GM12865 (cell line): Measurements from ENCODE around the gene PFDN6.
"Not testable (repeated sequence)": the region's sequence is repeated elsewhere in the genome, so short reads cannot be mapped to it uniquely, and the experiment has no call there.

Source experiments
- DNase-seq: peaks from one replicate; pipeline ENCODE4 v3.0.0; 2010; ENCODE audit warnings: low read depth
- H3K4me3 ChIP-seq: 2 replicates; pipeline ENCODE4 v1.5.1; 2011; ENCODE audit warnings: mild to moderate bottlenecking, low read depth, low read length, control low read depth
- CTCF ChIP-seq: IDR thresholded peaks from 2 replicates; pipeline ENCODE4 v1.5.1; 2011; ENCODE audit warnings: low read length, control low read depth, low read depth, inconsistent platforms; ENCODE audit not compliant: insufficient read depth; ENCODE audit errors: missing control alignments

The PFDN6 gene

DNA sequence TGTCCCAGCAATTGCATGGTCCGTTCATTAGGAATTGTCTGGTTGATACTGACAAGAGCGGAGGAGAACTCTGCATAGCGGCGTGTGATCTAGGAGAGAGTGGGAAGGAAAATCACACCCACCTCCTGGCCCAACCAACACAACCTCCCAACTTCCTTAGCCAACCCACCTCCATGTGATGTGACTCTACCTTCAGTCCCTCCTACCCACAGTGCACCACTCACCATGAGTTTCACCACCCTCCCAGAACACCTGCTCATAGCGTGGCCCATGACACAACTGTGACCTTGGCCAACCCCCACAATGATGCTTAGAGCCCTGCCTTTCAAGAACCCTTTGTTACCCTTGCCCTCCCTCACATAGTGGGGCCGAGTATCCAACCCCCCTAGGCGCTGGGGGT is 25.4 kb upstream of the PFDN6 start:
- no peak for TF ChIP-seq CTCF
- H3K4me3 ChIP-seq: no peak overlapping the region
- no peak for DNase-seq

- H3K4me3 ChIP-seq: peak overlapping the region; percentile 90
- DNase-seq: no peak
- TF ChIP-seq CTCF: no peak
Observed at GRCh38 chr6:33271117-33271467, 18.3 kb upstream of the PFDN6 start.

DNA sequence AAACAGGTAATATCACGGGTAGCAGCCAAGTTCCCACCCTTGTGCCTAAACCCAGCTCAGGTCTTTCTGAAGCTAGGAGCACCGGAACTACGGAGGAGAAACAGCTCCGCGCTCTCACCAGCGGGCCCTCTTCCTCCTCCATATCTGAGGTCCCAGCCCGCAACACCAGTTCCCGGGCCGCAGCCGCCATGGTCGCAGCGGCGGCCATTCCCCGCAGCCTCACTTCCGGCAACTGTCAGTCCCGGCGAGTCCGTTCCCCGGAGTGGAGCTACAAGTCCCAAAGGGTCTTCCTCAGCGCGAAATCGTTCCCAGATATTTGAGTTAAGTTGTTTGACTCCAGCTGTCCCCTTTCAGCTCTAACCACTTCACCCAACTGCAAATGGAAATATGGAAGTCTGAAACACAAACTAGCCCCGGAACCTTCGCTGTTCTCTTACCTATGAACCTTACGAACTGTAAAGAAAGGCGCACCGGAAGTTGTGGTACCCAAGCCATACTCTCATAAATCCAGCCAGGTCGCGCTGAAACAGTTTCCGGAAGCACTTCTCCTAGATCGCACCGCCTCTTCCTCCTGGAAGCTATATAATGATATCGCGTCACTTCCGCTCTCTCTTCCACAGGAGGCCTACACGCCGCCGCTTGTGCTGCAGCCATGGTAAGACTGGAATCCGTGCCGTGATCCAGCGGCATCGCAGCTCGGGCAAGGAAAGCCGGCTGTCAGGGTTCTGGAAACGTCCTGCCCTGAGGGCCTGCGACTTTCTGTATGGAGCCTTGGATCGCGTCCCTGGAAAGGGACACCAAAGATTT is 17.7 kb upstream of the PFDN6 start, which contains the start of the genes RPS18 and VPS52:
TSS of gene RPS18 (plus strand) at position 608 of the 807 bp plus-strand sequence. CDS start at position 653, 45 bp downstream.
TSS of gene VPS52 (minus strand) at position 409 of the 807 bp plus-strand sequence. CDS start at position 208, 201 bp downstream.
- TF ChIP-seq CTCF: no peak
- DNase-seq: peak; percentile 99

GRCh38 chr6:33272275-33273128 is 16.9 kb upstream of the PFDN6 start:
- DNase-seq: no peak
- no peak for TF ChIP-seq CTCF
- H3K4me3 ChIP-seq: peak overlapping the region; percentile 90

More for the DNA sequence above, 17.7 kb upstream of the PFDN6 start, which contains the start of the genes RPS18 and VPS52:
- peak within 1 kb of the TSS; percentile 90 for H3K4me3 ChIP-seq

DNA sequence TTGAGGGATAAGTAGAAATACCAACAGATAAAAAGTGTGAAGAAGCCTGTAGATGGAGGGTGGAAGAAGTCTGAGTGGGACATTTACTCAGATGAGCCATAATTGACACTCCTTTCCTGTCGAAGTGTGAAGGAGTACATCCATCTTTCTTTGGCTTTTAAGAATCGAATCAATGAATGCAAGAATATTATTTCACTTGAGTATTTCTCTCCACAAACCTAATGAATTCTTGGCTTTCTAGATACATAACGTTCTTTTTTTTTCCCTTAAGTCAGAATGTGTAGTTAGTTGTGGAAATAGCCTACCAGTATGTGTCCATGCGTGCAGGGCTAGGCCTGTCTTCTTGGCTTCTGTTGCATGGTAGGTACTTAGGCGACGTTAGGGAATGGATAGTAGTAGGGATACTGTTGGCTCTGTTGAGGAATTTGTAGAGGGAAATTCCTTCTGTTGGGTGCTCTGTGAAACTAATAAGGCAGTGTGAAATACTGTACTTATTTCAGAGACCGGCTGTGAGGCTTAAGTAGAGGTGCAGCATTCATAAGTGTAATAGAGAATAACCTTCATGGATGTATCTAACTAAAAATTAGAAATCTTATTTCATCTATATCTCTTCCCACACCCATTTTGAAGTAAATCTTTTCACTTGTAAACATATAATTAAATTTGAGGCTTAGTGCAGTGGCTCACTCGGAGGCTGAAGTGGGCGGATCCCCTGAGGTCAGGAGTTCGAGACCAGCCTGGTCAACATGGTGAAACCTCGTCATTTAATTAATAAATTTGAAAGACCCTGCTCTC is 16.1 kb upstream of the PFDN6 start:
- H3K4me3 ChIP-seq: peak overlapping the region; percentile 90
- no peak for TF ChIP-seq CTCF
- no peak for DNase-seq

GRCh38 chr6:33273924-33274902 is 15.2 kb upstream of the PFDN6 start:
- TF ChIP-seq CTCF: no peak

DNA sequence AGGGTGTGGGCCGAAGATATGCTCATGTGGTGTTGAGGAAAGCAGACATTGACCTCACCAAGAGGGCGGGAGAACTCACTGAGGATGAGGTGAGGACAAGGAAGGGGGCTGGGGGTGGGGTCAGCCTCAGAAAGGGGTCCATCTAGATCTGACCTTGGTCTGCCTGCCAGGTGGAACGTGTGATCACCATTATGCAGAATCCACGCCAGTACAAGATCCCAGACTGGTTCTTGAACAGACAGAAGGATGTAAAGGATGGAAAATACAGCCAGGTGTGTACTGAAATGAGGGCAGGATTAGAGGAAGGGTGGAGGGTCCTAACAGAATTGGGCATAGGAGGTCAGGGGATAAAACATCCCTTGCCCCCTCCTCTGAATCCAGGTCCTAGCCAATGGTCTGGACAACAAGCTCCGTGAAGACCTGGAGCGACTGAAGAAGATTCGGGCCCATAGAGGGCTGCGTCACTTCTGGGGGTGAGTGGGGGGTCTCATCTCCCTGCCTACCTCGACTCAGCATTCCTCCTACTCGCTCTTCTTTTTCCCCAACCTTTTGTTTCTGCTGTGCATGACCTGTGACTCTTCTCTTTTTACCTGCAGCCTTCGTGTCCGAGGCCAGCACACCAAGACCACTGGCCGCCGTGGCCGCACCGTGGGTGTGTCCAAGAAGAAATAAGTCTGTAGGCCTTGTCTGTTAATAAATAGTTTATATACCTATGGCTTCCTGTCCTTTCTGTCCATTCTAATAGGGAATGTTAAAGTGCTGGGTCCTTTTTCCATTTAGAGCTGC is 13.4 kb upstream of the PFDN6 start:
- not testable (repeated sequence) for DNase-seq
- peak overlapping the region; percentile 90 for H3K4me3 ChIP-seq

More at GRCh38 chr6:33273924-33274902, 15.2 kb upstream of the PFDN6 start:
- H3K4me3 ChIP-seq: peak overlapping the region; percentile 90
- DNase-seq: no peak
